Keratinocyte (primary cell): Measurements from ENCODE around the gene MPZL1. TPM values are rescaled to one million over a fixed set of nuclear protein-coding genes. Genes with fewer than 3 reads are reported as not detected.

Experiments used
- DNase-seq: peaks from one replicate; pipeline ENCODE4 v3.0.0-alpha.2; 2011; ENCODE audit warnings: low read depth, missing footprints, low spot score
- FAIRE-seq: peaks from 2 replicates; lab custom pipeline; 2011; peaks lifted over from hg19 to GRCh38; lab: Jason Lieb, UNC
- H2AFZ ChIP-seq: 2 replicates; pipeline ENCODE4 v1.6.0; 2012; ENCODE audit warnings: low read length, control low read depth, inconsistent platforms; ENCODE audit not compliant: control insufficient read depth
- H3K27ac ChIP-seq: 2 replicates; pipeline ENCODE4 v1.5.1; 2011; ENCODE audit warnings: low read length; ENCODE audit not compliant: control insufficient read depth, insufficient read depth
- H3K27me3 ChIP-seq: 3 replicates; pipeline ENCODE4 v1.6.0; 2011; ENCODE audit warnings: low read length; ENCODE audit not compliant: control insufficient read depth, insufficient read depth; ENCODE audit errors: extremely low read depth
- H3K36me3 ChIP-seq, 2 experiments: 2 replicates in 1 of 2; 3 replicates in 1 of 2; pipeline ENCODE4 v1.5.1; 2011; ENCODE audit warnings: low read length in 2 of 2, mild to moderate bottlenecking in 1 of 2; ENCODE audit not compliant: control insufficient read depth in 2 of 2, insufficient read depth in 2 of 2; ENCODE audit errors: extremely low read depth in 1 of 2
- H3K4me1 ChIP-seq: 3 replicates; pipeline ENCODE4 v1.5.1; 2011; ENCODE audit warnings: low read length; ENCODE audit not compliant: control insufficient read depth, insufficient read depth; ENCODE audit errors: extremely low read depth
- H3K4me2 ChIP-seq: 3 replicates; pipeline ENCODE4 v1.6.0; 2011; ENCODE audit warnings: low read depth, low read length; ENCODE audit not compliant: control insufficient read depth, insufficient read depth; ENCODE audit errors: extremely low read depth
- H3K4me3 ChIP-seq, 3 experiments: fragments of 200-600 bp in 1 of 3; sonication (generic) in 1 of 3; 2 replicates in 2 of 3; 3 replicates in 1 of 3; pipeline ENCODE4 v1.5.1; 2011 to 2016; ENCODE audit warnings: low read length in 3 of 3, mild to moderate bottlenecking in 3 of 3, control low read depth in 2 of 3, inconsistent platforms in 1 of 3, low read depth in 1 of 3, mixed read lengths in 1 of 3, mixed run types in 1 of 3, moderate library complexity in 1 of 3; ENCODE audit not compliant: control insufficient read depth in 2 of 3, insufficient read depth in 2 of 3; ENCODE audit errors: extremely low read depth in 1 of 3
- H3K79me2 ChIP-seq: 2 replicates; pipeline ENCODE4 v1.6.0; 2012; ENCODE audit warnings: low read length; ENCODE audit not compliant: control insufficient read depth, insufficient read depth
- H3K9ac ChIP-seq: 3 replicates; pipeline ENCODE4 v1.6.0; 2011; ENCODE audit warnings: low read length; ENCODE audit not compliant: control insufficient read depth, insufficient read depth; ENCODE audit errors: extremely low read depth
- H3K9me1 ChIP-seq: 3 replicates; pipeline ENCODE4 v1.6.0; 2011; ENCODE audit warnings: low read length; ENCODE audit not compliant: control insufficient read depth, insufficient read depth; ENCODE audit errors: extremely low read depth
- H3K9me3 ChIP-seq: 2 replicates; pipeline ENCODE4 v1.5.1; 2012; ENCODE audit warnings: low read depth, low read length; ENCODE audit not compliant: control insufficient read depth
- H4K20me1 ChIP-seq: 3 replicates; pipeline ENCODE4 v1.6.0; 2011; ENCODE audit warnings: low read length; ENCODE audit not compliant: control insufficient read depth, insufficient read depth; ENCODE audit errors: extremely low read depth
- EZH2 ChIP-seq: IDR thresholded peaks from one replicate; pipeline ENCODE4 v1.6.1; 2012; ENCODE audit warnings: inconsistent platforms, mild to moderate bottlenecking, low read length, moderate library complexity
- dilution Hi-C: fragments of 300-500 bp; cut with MboI; formaldehyde crosslinking; loops from one replicate; pipeline ENCODE4 v1.7.0; 2020; ENCODE audit warnings: low sequenced_read_pairs; ENCODE audit not compliant: extremely low pct_ligation_motif_present
- polyA plus RNA-seq, 5 experiments: library from polyadenylated mRNA; depleted of rRNA in 3 of 5; stranded (reverse) in 3 of 5; stranded (forward) in 1 of 5; unstranded in 1 of 5; fragments of >200 nt; gene quantifications; 1 replicate in 1 of 5; 2 replicates in 3 of 5; 3 replicates in 1 of 5; pipeline versions ENCODE4 v1.2.1 to v1.2.3, GENCODE V29; 2011 to 2012; ENCODE audit warnings: missing spikeins in 2 of 5, low read depth in 1 of 5, low replicate concordance in 1 of 5
- TF ChIP-seq, protein P1 (sequence below), 3 experiments: IDR thresholded peaks in 1 of 3; conservative IDR thresholded peaks in 1 of 3; optimal IDR thresholded peaks in 1 of 3; 2 replicates in 2 of 3; 3 replicates in 1 of 3; pipeline versions ENCODE3 to v1.5.1; 2011; ENCODE audit warnings: low read length in 3 of 3, mild to moderate bottlenecking in 3 of 3, moderate library complexity in 2 of 3, control low read depth in 1 of 3, inconsistent platforms in 1 of 3; ENCODE audit not compliant: insufficient read depth in 2 of 3; ENCODE audit errors: extremely low read depth in 1 of 3

Gene MPZL1
- polyA plus RNA-seq, 1 donor (not counting 4 experiments of a cell fraction or from before 2014, with no cell fraction given) = 195 TPM

- H3K4me2 ChIP-seq = no peak overlapping the region
- no peaks in the 10 kb centered on the region for H3K9me1 ChIP-seq
- no peaks in the 10 kb centered on the region for H3K36me3 ChIP-seq
- no peak overlapping the region for H3K27ac ChIP-seq
- no peaks in the 10 kb centered on the region for H4K20me1 ChIP-seq
- DNase-seq = no peak
- no peaks in the 10 kb centered on the region for H3K9me3 ChIP-seq
- no peaks in the 10 kb centered on the region for H3K79me2 ChIP-seq
- H3K9ac ChIP-seq = no peak overlapping the region
- H3K4me1 ChIP-seq = peaks cover 5% of the 10 kb centered on the region
- no peak overlapping the region for H3K4me3 ChIP-seq
- dilution Hi-C loops = no loop called here
- TF ChIP-seq EZH2 = no peak
- TF ChIP-seq, protein P1, sequence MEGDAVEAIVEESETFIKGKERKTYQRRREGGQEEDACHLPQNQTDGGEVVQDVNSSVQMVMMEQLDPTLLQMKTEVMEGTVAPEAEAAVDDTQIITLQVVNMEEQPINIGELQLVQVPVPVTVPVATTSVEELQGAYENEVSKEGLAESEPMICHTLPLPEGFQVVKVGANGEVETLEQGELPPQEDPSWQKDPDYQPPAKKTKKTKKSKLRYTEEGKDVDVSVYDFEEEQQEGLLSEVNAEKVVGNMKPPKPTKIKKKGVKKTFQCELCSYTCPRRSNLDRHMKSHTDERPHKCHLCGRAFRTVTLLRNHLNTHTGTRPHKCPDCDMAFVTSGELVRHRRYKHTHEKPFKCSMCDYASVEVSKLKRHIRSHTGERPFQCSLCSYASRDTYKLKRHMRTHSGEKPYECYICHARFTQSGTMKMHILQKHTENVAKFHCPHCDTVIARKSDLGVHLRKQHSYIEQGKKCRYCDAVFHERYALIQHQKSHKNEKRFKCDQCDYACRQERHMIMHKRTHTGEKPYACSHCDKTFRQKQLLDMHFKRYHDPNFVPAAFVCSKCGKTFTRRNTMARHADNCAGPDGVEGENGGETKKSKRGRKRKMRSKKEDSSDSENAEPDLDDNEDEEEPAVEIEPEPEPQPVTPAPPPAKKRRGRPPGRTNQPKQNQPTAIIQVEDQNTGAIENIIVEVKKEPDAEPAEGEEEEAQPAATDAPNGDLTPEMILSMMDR (optimal IDR thresholded peaks at IDR 0.05 in 1 of 3, IDR thresholded peaks at IDR 0.05 in 1 of 3, conservative IDR thresholded peaks at IDR 0.05 in 1 of 3; ENCODE audit: extremely low read depth in 1 of 3, insufficient read depth in 2 of 3, low read length in 3 of 3) = peak in 2 of 3 experiments; percentile 22 to 45
- peaks cover 9% of the 10 kb centered on the region for H3K27me3 ChIP-seq
- H2AFZ ChIP-seq = no peak overlapping the region
- FAIRE-seq = peak; percentile 93
These were observed 13.8 kb upstream of the MPZL1 start for GRCh38 chr1:167707942-167708341.

DNA sequence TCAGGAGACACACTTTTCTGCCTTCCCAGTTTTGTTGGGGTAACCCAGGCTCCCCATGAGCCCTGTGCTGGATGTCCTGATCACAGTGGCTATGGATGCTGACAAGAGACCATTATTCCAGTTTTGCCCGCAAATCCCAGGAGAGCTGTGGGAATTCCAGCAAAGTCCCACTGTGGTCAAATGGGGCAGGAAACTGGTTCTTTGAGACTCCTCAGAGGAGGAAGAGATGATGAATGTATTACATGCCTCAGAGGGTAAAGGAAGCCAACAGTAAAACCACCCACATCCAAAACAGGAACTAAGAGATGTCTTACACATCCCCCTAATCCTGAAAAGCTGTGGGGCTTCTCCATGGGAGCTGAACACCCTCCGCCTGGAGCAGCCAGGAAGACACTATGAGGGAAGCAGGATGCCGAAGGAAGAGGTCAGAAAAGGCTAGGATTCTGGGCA lies 12.8 kb upstream of the MPZL1 start:
- dilution Hi-C loops = no loop called here
- Histone ChIP-seq H3K27ac (no peak overlapping the region), H3K9ac (no peak overlapping the region), H3K4me3 (no peak overlapping the region), H3K4me1 (peaks cover 8% of the 10 kb centered on the region), H3K9me3 (no peaks in the 10 kb centered on the region), H3K79me2 (no peaks in the 10 kb centered on the region), H4K20me1 (no peaks in the 10 kb centered on the region), H3K36me3 (no peaks in the 10 kb centered on the region), H2AFZ (no peak overlapping the region), H3K27me3 (no peaks in the 10 kb centered on the region), H3K4me2 (no peak overlapping the region), H3K9me1 (no peaks in the 10 kb centered on the region)
- DNase-seq (no peak), FAIRE-seq (no peak)
- TF ChIP-seq, protein P1 (optimal IDR thresholded peaks at IDR 0.05 in 1 of 3, IDR thresholded peaks at IDR 0.05 in 1 of 3, conservative IDR thresholded peaks at IDR 0.05 in 1 of 3; ENCODE audit: extremely low read depth in 1 of 3, insufficient read depth in 2 of 3, low read length in 3 of 3) = no peak
- TF ChIP-seq EZH2 = no peak
